Left kidney (tissue), 2 donors: Measurements from ENCODE around the gene PPP1R37. TPM values are rescaled to one million over a fixed set of nuclear protein-coding genes. Genes with fewer than 3 reads are reported as not detected.
A peak's percentile ranks its signal among the peaks of the same experiment; 100 is the strongest.

ENCODE experiments used
- DNase-seq: peaks from one replicate; pipeline ENCODE4 v3.0.0-alpha.2; 2013
- polyA plus RNA-seq: library from polyadenylated mRNA; unstranded; fragments of 120-200 nt; gene quantifications from one replicate; pipeline ENCODE4 v1.2.1, GENCODE V29; 2013; ENCODE audit not compliant: insufficient read length

The PPP1R37 gene
- polyA plus RNA-seq, 1 donor: 23.6 TPM

- DNase-seq: no peak
Measured at GRCh38 chr19:45070861-45071544, 22.0 kb upstream of the PPP1R37 start.

DNA sequence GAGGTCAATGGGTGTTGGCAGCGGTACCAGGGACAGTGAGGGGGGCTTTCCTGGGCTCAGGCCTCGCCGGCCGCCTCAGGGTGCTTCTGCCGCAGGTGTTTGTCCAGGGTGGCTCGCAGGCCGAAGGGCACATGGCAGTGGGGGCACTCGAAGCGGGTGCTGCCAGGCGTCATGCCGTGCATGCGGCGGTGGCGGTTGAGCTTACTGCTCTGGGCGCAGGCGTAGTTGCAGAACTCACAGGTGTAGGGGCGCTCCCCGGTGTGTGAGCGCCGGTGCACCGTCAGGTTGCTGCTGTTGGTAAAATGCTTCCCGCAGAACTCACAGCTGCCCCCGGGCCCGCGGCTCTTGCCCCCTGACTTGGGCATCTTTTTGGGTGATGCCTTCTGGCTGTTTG is 21.4 kb upstream of the PPP1R37 start:
- no peak for DNase-seq

- DNase-seq: no peak
Measured at GRCh38 chr19:45071969-45072790, 20.8 kb upstream of the PPP1R37 start.

DNA sequence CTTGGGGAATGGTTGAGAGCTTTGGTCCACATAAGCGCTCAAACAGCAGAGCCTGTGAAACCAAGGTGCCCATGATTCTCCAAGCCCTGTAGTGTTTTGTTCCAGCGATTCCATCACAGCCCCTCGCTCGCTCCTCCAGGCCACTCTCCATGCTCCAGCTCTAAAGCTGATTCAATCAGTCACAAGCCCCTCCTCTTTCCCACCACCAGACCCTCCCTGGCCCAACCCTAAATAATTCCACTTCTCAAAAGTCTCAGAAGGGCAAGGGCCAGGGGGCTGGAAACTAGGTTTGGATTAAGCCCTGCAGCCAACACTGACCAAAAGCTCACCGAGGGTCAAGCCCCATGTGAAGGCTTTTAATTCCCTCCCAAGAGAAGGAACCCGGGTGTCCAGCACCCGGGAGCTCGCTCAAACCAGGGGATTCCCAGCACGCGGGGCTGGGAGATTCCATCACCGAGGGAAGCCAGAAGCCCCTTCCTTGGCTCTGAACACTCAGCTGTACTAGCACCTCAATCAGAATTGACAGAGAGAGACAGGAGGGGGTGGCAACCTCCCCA is 18.2 kb upstream of the PPP1R37 start:
- DNase-seq: no peak

- no peak for DNase-seq
Measured at GRCh38 chr19:45075301-45076028, 17.5 kb upstream of the PPP1R37 start.

- DNase-seq: peak; percentile 35
Measured at GRCh38 chr19:45076029-45076850, 16.7 kb upstream of the PPP1R37 start, which contains the start of gene ZNF296. ZNF296 (minus strand) TSS chr19:45076478; CDS start chr19:45076373, 105 bp downstream.

- DNase-seq: no peak
Measured at GRCh38 chr19:45076851-45077730, 15.9 kb upstream of the PPP1R37 start.

- DNase-seq: no peak
Measured at GRCh38 chr19:45078390-45079062, 14.5 kb upstream of the PPP1R37 start.

DNA sequence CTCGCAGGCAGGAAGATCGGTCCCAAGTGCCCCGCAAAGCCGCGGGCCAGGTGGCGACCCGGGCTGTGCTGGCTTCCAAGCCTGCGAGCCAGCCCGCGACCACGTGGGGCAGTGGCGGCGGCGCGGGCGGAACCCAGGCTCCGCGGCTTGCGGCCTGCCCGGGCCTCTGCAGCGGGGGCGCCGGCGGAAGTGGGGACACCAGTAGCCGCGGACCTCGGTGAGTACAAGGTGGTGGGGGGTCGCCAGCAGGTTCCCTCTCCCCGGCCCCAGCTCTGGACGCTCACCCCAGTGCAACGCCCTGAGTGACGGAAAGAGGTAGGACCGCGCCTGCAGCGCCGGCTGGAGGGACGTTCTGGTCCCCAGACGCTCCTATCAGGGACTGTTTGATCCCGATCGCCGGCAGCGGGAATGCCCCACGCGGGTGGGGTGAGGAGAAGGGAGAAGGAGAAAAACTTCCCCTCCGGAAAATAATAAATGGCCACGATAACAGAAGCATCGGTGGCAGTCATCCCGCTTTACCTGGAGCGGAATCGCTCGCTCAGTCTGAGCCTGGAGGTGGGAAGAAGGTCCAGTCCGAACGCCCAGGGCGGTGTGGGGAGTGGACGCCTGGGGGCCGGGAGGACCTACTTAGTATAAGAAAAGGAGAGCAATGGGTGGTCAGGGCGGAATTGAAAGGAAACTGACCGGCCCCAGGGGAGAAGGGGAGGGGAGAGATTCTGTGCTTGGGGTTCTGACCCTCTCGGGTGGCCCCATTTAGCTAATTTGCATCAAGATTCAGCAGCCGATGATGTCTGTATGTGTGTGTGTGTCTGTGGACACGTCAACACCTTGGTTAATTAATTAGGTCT is 13.7 kb upstream of the PPP1R37 start, which contains the start of gene GEMIN7:
TSS of gene GEMIN7 (plus strand) at position 198 of the 848 bp plus-strand sequence. CDS start 10,855 bp downstream, outside the sequence.
- DNase-seq: peak; percentile 63

DNA sequence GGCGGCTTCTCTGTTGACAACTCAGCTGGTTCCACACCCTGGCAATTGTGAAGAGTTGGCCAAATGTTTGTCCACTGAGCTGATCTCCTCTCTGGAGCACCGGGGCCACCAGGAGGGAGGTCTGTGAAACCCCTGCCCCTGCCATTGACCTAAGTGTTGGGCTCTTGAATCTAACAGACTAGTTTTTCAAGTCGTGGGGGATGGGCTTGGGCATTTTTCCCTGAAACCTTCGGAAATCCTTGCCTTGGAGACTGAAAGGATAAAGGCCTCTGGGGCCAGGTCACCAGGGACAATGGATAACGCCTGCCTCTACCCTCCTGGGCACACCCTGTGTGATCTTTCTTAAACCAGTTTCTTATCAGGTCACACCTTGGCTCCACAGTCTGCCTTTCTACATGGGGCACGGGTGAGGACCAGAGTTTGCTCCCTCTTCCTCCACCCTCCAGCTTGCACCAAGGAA is 13.0 kb upstream of the PPP1R37 start:
- DNase-seq: no peak

DNA sequence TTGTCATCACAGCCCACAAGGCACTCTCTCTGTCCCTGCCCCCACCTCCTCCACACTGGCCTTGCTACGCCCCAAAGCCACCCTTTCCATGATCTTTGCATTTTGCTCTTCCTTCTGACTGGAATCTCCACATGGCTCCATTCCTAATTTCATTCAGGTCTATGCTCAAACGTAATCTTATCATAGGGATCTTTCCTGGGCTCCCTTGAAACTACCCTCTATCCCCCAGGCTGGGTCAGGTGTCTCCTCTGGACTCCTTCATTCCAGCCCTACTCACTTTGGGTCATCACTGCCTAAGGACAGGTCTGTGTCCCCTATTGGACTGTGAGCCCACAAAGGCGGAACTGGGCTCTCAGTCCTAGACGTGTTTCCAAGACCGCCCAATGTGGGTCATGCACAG is 10.8 kb upstream of the PPP1R37 start:
- no peak for DNase-seq

DNA sequence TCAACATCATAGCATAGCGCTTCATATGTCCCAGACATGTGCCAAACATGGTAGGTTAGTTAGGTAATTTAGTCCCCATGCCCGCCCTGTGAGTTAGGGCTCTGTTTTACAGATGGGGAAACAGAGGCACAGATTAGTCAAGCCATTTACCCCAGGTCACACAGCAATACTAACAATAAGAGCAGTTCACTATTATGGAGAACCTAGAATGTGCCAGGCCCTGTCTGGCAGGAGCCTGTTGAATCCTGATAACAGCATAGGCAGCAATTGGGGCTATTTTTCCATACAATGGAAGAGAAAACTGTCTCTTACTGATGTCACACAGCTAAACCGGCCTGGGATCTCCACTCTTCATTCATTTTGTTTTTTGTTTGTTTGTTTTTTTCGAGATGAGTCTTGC is 6.5 kb upstream of the PPP1R37 start:
- no peak for DNase-seq

DNA sequence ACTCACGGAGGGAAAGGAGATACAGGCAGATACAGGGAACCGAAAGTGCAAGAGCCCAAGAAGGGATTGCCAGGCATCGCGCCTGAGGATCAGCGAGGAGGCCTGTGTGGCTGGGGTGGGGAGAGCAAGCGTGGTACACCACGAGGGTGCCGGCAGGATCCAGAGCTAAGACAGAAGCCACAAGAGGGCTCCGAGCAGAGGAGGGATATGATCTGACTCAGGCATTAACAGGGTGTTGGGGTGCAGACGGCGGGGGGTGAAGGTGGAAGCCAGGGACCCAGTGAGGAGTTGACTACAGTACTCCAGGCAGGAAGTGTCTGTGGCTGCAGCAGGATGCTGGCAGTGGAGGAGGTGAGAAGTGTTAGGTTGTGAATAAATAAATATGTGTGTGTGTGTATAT is 5.4 kb upstream of the PPP1R37 start:
- DNase-seq: no peak

DNA sequence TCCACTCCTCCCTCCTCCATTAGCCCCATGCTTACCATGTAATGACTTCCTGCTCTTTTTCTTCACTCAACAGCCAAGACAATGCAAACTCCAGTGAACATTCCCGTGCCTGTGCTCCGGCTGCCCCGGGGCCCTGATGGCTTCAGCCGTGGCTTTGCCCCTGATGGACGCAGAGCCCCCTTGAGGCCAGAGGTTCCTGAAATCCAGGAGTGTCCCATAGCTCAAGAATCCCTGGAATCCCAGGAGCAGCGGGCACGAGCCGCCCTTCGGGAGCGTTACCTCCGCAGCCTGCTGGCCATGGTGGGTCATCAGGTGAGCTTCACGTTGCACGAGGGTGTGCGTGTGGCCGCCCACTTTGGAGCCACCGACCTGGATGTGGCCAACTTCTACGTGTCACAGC is 2.9 kb upstream of the PPP1R37 start:
- DNase-seq: no peak

DNA sequence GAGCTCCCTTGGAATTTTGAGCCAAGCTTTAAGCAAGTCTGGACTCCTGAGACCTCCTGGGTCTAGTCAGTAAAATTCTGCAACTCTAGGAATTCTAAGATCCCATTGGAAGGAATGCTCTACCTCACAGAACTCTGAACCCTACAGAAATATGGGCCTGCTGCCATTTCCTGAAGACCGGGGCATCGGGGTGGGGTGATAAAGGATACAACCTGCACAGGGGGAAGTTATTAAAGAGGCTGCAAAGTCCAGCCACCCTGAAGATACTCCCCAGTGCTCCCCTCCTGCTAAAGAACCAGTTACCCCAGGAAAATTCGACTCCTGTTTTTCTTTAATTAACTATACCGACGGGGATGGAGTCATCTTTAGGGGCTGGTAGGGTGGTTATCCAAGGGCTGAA is 2.4 kb upstream of the PPP1R37 start:
- no peak for DNase-seq

DNA sequence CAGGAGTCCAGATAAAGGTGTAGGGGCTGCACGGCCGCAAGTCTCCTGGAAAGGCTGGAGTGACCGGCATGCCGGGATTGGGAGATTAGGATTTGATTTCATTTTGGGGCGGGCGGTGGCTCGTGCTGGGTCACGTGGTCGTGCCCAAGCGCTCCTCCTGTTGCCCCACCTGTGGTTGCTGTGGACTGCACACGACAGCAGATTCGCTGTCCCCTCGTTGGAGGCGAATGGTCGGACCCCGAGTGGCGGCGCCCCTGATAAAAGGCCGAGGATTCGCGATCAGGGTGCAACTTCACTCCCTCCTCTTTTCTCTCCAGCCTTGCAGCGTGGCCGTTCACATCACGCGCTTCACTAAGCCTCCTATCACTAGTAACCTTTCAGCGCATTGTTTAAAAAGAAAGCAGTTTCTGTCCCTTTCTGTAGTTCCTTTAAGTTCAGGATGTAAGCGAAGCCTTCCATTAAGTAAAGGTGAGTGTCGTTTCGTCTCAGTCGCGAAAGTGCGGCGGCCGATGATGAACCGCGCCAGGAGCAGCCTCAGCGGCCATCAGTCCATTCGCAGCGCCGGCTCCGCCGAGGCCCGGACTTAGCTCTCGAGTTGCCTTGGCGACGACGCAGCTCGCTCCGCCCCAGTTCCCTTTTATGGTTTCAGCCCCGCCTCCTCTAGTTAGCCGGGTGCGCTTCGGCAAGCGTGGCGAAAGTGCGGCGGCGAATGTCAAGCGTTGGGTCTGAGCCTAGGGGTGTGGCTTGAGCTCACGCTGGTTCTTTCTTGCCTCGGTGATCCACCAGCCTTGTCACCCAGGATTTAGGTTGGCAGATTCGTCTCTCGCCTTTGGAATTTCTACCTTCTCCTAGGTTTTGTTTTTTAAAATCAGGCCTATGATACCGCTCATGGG is 1.7 kb upstream of the PPP1R37 start:
- peak; percentile 99 for DNase-seq

DNA sequence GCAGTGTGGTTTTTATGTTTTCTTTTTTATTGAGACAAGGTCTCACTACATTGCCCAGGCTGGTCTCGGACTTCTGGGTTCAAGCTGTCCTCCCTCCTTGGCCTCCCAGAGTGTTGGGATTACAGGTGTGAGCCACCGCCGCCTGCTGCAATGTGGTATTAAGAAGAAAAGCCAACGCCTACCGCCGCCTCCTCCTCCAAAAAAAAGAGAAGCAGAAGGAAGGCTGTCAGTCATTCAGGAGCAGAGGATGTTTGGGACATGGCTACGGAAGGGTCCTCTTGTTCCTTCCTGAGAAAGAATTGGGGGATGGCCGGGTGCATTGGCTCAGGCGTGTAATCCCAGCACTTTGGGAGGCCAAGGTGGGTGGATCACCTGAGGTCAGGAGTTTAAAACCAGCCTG is 1.2 kb downstream of the PPP1R37 start:
- DNase-seq: no peak

GRCh38 chr19:45094707-45095106 is 1.7 kb downstream of the PPP1R37 start:
- no peak for DNase-seq
